NCI-H128 (cell line): Measurements from ENCODE around the gene SLC16A10.
"Not testable (repeated sequence)": the region's sequence is repeated elsewhere in the genome, so short reads cannot be mapped to it uniquely, and the experiment has no call there.

Experiments
- DNase-seq: peaks from one replicate; lab custom pipeline; 2025; ENCODE audit not compliant: unreplicated experiment; lab: John Stamatoyannopoulos, UW

SLC16A10 gene

GRCh38 chr6:111129013-111129412 lies 41.7 kb downstream of the SLC16A10 start:
- no peak for DNase-seq

DNA sequence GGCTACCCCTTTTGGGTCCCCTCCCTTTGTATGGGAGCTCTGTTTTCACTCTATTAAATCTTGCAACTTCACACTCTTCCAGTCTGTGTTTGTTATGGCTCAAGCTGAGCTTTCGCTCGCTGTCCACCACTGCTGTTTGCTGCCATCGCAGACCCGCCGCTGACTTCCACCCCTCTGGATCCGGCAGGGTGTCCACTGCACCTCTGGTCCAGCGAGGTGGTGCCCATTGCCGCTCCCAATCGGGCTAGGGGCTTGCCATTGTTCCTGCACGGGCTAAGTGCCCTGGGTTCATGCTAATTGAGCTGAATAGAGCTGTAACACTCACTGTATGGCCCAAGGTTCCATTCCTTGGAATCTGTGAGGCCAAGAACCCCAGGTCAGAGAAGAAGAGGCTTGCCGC lies 43.7 kb downstream of the SLC16A10 start:
- DNase-seq = not testable (repeated sequence)

DNA sequence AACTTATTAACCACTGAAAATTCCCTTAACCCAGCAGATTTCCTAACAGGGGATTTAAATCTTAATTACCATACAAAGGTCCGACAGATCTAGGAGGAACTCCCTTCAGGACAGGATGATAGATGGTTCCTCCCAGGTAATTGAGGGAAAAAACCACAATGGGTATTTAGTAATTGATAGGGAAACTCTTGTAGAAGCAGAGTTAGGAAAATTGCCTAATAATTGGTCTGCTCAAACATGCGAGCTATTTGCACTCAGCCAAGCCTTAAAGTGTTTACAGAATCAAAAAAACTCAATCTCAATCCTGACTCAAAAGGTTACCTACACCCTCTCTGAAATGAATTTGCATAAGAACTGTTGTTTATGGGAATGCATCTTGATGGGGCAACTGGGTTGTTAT lies 45.4 kb downstream of the SLC16A10 start:
- not testable (repeated sequence) for DNase-seq

DNA sequence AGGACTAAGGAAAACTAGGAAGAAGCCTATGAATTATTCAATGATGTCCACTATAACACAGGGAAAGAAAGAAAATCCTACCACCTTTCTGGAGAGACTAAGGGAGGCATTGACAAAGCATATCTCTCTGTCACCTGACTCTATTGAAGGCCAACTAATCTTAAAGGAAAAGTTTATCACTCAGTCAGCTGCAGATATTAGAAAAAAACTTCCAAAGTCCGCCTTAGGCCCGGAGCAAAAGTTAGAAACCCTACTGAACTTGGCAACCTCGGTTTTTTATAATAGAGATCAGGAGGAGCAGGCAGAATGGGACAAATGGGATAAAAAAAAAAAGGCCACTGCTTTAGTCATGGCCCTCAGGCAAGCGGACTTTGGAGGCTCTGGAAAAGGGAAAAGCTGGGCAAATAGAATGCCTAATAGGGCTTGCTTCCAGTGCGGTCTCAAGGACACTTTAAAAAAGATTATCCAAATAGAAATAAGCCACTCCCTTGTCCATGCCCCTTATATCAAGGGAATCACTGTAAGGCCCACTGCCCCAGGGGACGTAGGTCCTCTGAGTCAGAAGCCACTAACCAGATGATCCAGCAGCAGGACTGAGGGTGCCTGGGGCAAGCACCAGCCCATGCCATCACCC lies 47.0 kb downstream of the SLC16A10 start:
- not testable (repeated sequence) for DNase-seq

- not testable (repeated sequence) for DNase-seq
Measured at GRCh38 chr6:111137489-111138093, 50.3 kb downstream of the SLC16A10 start.

DNA sequence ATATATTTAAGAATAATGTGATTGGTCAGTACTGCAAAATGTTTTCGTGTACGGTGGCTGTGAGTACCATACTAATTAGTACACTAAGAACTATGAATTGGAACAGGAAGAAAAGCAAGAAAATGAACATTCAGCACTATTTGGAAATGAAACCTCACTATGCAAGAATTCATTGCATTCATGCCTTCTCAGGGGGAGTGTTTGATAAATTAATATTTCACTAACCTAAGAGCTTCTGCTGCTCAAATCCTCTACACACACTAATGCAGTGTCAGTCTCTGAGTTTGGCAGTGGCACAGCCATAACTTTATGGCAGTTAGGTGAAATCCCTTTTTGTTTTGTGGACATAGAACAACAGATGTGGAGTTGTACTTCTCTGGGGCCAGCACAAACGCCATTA lies 60.1 kb downstream of the SLC16A10 start:
- DNase-seq = no peak

- DNase-seq = no peak
Measured at GRCh38 chr6:111148110-111148509, 60.8 kb downstream of the SLC16A10 start.

DNA sequence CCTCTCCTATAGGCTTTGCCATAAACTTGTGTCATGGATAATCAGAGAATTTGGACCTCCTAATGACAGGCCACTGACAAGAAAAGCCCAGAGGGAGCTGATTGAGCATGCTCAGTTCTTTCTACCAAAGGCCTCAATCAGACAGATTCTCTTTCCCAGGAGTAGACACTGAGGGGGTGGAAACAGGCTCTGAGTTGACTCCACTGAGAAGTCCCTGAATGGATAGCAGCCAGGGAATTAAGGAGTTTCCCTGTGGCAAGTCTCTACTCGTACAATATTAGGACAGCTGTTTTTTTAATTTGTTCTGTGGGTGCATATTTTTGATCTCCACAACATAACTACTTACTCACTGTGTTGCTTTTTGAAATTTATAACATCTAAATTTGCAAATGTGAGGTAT lies 63.3 kb downstream of the SLC16A10 start:
- DNase-seq = no peak

DNA sequence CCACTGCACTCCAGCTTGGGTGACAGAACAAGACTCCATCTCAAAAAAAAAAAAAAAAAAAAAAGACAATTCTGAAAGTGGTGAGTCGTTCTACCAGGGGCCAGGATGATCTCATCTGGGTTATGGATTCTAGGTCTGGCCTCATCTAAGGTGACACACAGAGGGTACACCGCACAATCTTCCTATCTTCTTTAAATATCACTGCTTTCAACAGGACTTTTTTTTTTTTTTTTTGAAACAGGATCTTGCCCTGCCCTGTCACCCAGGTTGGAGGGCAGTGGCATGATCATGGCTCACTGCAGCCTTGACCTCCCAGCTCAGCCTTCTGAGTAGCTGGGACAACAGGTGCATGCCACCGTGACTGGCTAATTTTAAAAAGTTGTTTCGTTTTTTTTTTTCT lies 67.7 kb downstream of the SLC16A10 start:
- no peak for DNase-seq

GRCh38 chr6:111157412-111157811 lies 70.1 kb downstream of the SLC16A10 start:
- DNase-seq = no peak

DNA sequence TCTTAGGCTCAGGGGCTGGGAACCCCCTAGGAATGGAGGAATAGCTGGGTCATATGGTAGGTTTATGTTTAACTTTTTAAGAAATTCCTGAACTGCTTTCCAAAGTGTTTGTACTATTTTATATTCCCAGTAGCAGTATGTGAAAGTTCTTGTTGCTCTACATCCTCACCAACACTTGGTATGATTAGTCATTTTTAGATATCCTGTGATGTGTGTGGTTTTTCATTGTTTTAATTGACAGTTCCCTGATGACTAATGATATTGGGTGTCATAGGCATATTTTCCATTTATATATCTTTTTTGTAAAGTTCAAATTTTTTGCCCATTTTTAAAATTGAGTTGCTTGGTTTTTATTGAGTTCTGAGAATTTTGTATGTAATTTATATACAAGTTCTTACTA lies 72.3 kb downstream of the SLC16A10 start:
- DNase-seq = no peak

DNA sequence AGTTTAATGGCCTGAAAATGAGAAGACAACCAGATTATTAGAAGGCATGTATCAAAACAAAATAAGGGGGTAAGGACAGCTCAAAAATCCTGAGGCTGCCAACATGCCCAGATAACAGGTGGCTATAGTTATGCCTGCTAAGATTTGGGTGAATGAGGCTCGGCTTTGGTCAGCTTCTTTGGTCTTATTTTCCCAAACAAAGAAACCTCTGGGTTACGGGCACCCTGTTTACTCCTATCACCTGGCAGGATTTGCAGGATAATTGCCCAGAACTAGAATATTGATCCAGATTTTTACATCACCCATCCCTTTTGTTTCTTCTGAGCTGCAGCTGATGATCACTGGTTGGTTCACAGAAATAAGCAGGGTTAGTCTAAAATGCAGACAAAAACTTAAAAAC lies 74.3 kb downstream of the SLC16A10 start:
- DNase-seq = no peak

- no peak for DNase-seq
Measured at GRCh38 chr6:111162504-111162903, 75.2 kb downstream of the SLC16A10 start.

DNA sequence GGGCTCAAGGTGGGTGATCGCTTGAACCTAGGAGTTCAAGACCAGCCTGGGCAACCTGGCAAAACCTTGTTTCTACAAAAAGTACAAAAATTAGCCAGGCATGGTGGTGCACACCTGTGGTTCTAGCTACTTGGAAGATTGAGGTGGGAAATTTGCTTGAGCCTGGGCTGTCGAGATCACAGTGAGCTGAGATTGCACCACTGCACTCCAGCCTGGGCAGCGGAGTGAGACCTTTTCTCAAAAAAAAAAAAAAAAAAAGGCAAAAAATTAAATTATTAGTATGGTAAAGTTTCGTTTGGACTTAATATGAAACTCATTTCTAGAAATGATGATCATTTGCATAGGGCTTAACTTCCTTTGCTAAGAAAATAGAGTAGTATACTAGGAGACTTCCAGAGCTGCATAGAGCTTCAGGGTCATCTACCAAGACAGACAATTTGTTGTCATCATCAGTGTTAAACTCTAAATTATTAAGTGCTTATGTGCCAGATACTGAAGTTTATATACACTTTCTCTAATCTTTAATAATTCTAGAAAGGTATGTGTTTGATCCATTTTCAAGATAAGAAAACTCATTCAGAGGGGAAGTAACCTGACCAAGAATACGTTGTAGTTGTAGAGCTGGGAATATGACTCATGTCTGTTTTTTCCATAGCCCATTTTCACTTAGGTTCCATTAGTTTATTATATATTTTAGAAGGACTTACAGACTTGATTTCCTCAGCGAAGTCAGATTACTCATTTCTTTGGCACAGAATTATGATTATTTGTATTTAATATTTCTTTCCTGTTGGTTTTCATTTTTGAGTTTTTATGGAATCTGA lies 84.5 kb downstream of the SLC16A10 start:
- no peak for DNase-seq

- DNase-seq = no peak
Measured at GRCh38 chr6:111172563-111172962, 85.3 kb downstream of the SLC16A10 start.

DNA sequence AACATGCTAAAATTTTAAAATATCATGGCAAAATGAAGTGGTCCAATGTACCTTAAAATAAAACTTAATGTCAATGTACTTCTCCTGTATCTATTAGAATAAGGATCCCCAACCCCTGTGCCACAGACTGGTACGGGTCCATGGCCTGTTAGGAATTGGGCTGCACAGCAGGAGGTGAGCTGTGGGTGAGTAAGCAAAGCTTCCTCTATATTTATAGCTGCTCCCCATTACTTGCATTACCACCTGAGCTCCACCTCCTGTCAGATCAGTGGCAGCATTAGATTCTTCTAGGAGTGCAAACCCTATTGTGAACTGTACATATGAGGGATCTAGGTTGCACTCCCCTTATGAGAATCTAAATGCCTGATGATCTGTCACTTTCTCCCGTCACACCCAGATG lies 86.0 kb downstream of the SLC16A10 start:
- DNase-seq = no peak

DNA sequence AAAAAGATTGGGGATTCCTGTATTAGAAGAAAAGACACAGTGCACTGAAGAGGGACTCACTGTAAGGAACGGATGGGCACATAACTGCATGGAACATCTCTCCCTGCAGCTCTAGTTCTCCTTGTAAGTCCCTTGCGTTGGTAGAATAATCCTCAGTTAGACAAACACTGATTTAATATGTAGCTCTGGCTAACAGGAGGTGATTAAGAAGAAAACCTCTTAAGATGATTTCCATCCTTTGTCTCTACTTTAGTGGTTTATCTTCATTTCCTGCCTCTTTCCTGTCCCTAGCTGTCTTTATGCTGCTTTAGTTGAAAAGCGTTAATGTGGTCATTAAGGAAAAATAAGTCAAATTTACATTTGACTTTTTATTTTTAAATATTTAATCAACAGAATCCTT lies 86.6 kb downstream of the SLC16A10 start:
- no peak for DNase-seq

DNA sequence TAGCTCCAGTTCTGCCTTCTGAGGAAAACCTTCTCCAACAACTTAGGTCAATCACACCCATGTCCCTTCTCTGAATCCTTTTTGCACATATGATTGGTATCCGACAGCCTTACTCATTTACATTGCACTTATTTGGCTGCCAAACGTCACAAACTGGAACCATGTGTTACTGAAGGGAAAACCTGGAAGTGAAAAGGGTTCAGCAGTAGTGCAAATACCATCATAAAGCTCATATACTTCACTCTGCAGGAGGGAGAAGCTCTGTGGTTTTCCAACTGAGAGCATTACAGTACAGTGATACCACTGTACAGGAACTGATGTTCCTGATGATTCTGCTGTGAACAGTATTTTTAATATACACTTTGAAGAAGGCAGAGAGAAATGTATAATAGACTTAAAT lies 87.8 kb downstream of the SLC16A10 start:
- no peak for DNase-seq

- no peak for DNase-seq
Measured at GRCh38 chr6:111176038-111176759, 88.9 kb downstream of the SLC16A10 start.

DNA sequence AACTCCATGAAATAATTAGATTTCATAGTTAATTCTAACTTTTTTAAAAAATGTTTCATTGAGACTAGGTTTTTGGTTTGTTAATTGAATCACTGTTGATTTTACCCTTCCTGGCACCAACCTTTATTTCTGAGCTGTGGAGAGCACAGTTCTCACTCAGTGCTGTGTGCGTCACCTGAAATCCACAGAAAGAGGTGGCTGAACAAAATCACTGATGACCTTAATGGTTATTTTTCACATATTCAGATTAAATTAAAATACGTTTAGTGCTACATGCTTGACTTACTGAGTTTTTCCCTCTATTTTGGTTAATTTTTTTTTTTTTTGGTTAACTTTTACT lies 89.4 kb downstream of the SLC16A10 start:
- DNase-seq = no peak

DNA sequence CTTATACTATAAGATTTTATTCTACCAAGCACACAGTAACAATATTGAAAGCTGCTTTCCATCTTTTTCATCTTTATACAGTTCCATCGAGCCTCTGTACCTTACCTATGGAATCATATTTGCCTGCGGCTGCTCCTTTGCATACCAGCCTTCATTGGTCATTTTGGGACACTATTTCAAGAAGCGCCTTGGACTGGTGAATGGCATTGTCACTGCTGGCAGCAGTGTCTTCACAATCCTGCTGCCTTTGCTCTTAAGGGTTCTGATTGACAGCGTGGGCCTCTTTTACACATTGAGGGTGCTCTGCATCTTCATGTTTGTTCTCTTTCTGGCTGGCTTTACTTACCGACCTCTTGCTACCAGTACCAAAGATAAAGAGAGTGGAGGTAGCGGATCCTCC lies 89.8 kb downstream of the SLC16A10 start:
- no peak for DNase-seq
